Stimulated activated naive CD8-positive, alpha-beta T cell treated with anti-CD3 and anti-CD28 coated beads, Interleukin-15, Interleukin-2, amounts not matched to agents 100 ng/mL and 50 ng/mL, for 24 hours (primary cell): ENCODE measurements around the gene STRN3.
"Not testable (repeated sequence)": the region's sequence is repeated elsewhere in the genome, so short reads cannot be mapped to it uniquely, and the experiment has no call there.

Experiments
- H3K27ac Mint-ChIP-seq: one replicate; pipeline ENCODE4 v1.8.0; 2021; ENCODE audit warnings: mild to moderate bottlenecking, mixed read lengths
- H3K27me3 Mint-ChIP-seq: one replicate; pipeline ENCODE4 v1.8.0; 2021; ENCODE audit warnings: mixed read lengths
- H3K36me3 Mint-ChIP-seq: one replicate; pipeline ENCODE4 v1.8.0; 2021; ENCODE audit warnings: low read depth, mixed read lengths
- H3K4me1 Mint-ChIP-seq: one replicate; pipeline ENCODE4 v1.8.0; 2021; ENCODE audit warnings: low read depth, mixed read lengths
- H3K4me3 Mint-ChIP-seq: one replicate; pipeline ENCODE4 v1.8.0; 2021; ENCODE audit warnings: mild to moderate bottlenecking, mixed read lengths
- H3K9me3 Mint-ChIP-seq: one replicate; pipeline ENCODE4 v1.8.0; 2021; ENCODE audit warnings: mixed read lengths

STRN3 gene

GRCh38 chr14:30906752-30907658 lies 119.2 kb downstream of the STRN3 start:
- H3K9me3 Mint-ChIP-seq, result no peaks in the 10 kb centered on the region
- H3K4me1 Mint-ChIP-seq, result no peaks in the 10 kb centered on the region
- no peak overlapping the region for H3K4me3 Mint-ChIP-seq
- H3K27me3 Mint-ChIP-seq, result no peaks in the 10 kb centered on the region
- peaks cover 32% of the 10 kb centered on the region for H3K36me3 Mint-ChIP-seq
- no peak overlapping the region for H3K27ac Mint-ChIP-seq

GRCh38 chr14:30903285-30904124 lies 122.7 kb downstream of the STRN3 start:
- no peak overlapping the region for H3K27ac Mint-ChIP-seq
- H3K27me3 Mint-ChIP-seq, result no peaks in the 10 kb centered on the region
- H3K36me3 Mint-ChIP-seq, result peaks cover 48% of the 10 kb centered on the region
- H3K9me3 Mint-ChIP-seq, result no peaks in the 10 kb centered on the region
- H3K4me3 Mint-ChIP-seq, result no peak overlapping the region
- no peaks in the 10 kb centered on the region for H3K4me1 Mint-ChIP-seq

GRCh38 chr14:30897121-30897520 lies 129.1 kb downstream of the STRN3 start:
- not testable (repeated sequence) for H3K27ac Mint-ChIP-seq, H3K4me1 Mint-ChIP-seq, H3K27me3 Mint-ChIP-seq, H3K4me3 Mint-ChIP-seq, H3K9me3 Mint-ChIP-seq
- H3K36me3 Mint-ChIP-seq, result peaks cover 67% of the 10 kb centered on the region

- Mint-ChIP-seq H3K4me3 (no peak overlapping the region), H3K9me3 (no peaks in the 10 kb centered on the region), H3K36me3 (peaks cover 63% of the 10 kb centered on the region), H3K4me1 (no peaks in the 10 kb centered on the region), H3K27me3 (no peaks in the 10 kb centered on the region), H3K27ac (peak overlapping the region; percentile 65)
Observed at GRCh38 chr14:30896435-30896834, 129.7 kb downstream of the STRN3 start.

GRCh38 chr14:30894923-30895515 lies 131.2 kb downstream of the STRN3 start:
- H3K27ac Mint-ChIP-seq, result no peak overlapping the region
- peaks cover 56% of the 10 kb centered on the region for H3K36me3 Mint-ChIP-seq
- H3K4me3 Mint-ChIP-seq, result no peak overlapping the region
- H3K9me3 Mint-ChIP-seq, result no peaks in the 10 kb centered on the region
- no peaks in the 10 kb centered on the region for H3K4me1 Mint-ChIP-seq
- H3K27me3 Mint-ChIP-seq, result no peaks in the 10 kb centered on the region

- peaks cover 4% of the 10 kb centered on the region for H3K4me1 Mint-ChIP-seq
- no peak overlapping the region for H3K27ac Mint-ChIP-seq
- no peak overlapping the region for H3K4me3 Mint-ChIP-seq
- no peaks in the 10 kb centered on the region for H3K27me3 Mint-ChIP-seq
- no peaks in the 10 kb centered on the region for H3K9me3 Mint-ChIP-seq
- peaks cover 47% of the 10 kb centered on the region for H3K36me3 Mint-ChIP-seq
Observed at GRCh38 chr14:30893819-30894218, 132.4 kb downstream of the STRN3 start.

GRCh38 chr14:30889244-30889594 lies 137.0 kb downstream of the STRN3 start:
- Mint-ChIP-seq H3K4me1 (peaks cover 4% of the 10 kb centered on the region), H3K27ac (no peak overlapping the region), H3K27me3 (no peaks in the 10 kb centered on the region), H3K9me3 (no peaks in the 10 kb centered on the region), H3K4me3 (no peak overlapping the region), H3K36me3 (peaks cover 12% of the 10 kb centered on the region)

- H3K4me1 Mint-ChIP-seq, result peaks cover 4% of the 10 kb centered on the region
Observed at GRCh38 chr14:30888480-30889243, 137.5 kb downstream of the STRN3 start.

GRCh38 chr14:30885840-30886740 lies 140.1 kb downstream of the STRN3 start:
- Mint-ChIP-seq H3K4me1 (peaks cover 4% of the 10 kb centered on the region), H3K36me3 (no peaks in the 10 kb centered on the region), H3K27ac (no peak overlapping the region), H3K9me3 (no peaks in the 10 kb centered on the region), H3K27me3 (no peaks in the 10 kb centered on the region), H3K4me3 (no peak overlapping the region)

More at GRCh38 chr14:30888480-30889243, 137.5 kb downstream of the STRN3 start:
- H3K27me3 Mint-ChIP-seq, result no peaks in the 10 kb centered on the region
- peaks cover 9% of the 10 kb centered on the region for H3K36me3 Mint-ChIP-seq
- no peak overlapping the region for H3K4me3 Mint-ChIP-seq
- no peaks in the 10 kb centered on the region for H3K9me3 Mint-ChIP-seq
- H3K27ac Mint-ChIP-seq, result no peak overlapping the region

- Mint-ChIP-seq H3K4me1 (peaks cover 4% of the 10 kb centered on the region), H3K27ac (no peak overlapping the region), H3K9me3 (no peaks in the 10 kb centered on the region)
Observed at GRCh38 chr14:30884901-30885300, 141.3 kb downstream of the STRN3 start.

GRCh38 chr14:30883508-30884294 lies 142.5 kb downstream of the STRN3 start:
- no peaks in the 10 kb centered on the region for H3K4me1 Mint-ChIP-seq
- H3K27ac Mint-ChIP-seq, result no peak overlapping the region
- H3K36me3 Mint-ChIP-seq, result no peaks in the 10 kb centered on the region
- no peaks in the 10 kb centered on the region for H3K9me3 Mint-ChIP-seq
- H3K4me3 Mint-ChIP-seq, result no peak overlapping the region
- no peaks in the 10 kb centered on the region for H3K27me3 Mint-ChIP-seq

More at GRCh38 chr14:30884901-30885300, 141.3 kb downstream of the STRN3 start:
- H3K36me3 Mint-ChIP-seq, result no peaks in the 10 kb centered on the region
- no peak overlapping the region for H3K4me3 Mint-ChIP-seq
- H3K27me3 Mint-ChIP-seq, result no peaks in the 10 kb centered on the region

- Mint-ChIP-seq H3K27ac (no peak overlapping the region), H3K36me3 (no peaks in the 10 kb centered on the region), H3K4me1 (no peaks in the 10 kb centered on the region), H3K27me3 (peaks cover 4% of the 10 kb centered on the region), H3K9me3 (no peaks in the 10 kb centered on the region), H3K4me3 (no peak overlapping the region)
Observed at GRCh38 chr14:30882431-30882830, 143.7 kb downstream of the STRN3 start.

GRCh38 chr14:30876692-30877091 lies 149.5 kb downstream of the STRN3 start:
- Mint-ChIP-seq H3K36me3 (no peaks in the 10 kb centered on the region), H3K9me3 (no peaks in the 10 kb centered on the region), H3K4me1 (peaks cover 16% of the 10 kb centered on the region), H3K27ac (no peak overlapping the region), H3K4me3 (no peak overlapping the region), H3K27me3 (peaks cover 38% of the 10 kb centered on the region)
